Measurements from ENCODE around the gene SS18.

The SS18 gene

DNA sequence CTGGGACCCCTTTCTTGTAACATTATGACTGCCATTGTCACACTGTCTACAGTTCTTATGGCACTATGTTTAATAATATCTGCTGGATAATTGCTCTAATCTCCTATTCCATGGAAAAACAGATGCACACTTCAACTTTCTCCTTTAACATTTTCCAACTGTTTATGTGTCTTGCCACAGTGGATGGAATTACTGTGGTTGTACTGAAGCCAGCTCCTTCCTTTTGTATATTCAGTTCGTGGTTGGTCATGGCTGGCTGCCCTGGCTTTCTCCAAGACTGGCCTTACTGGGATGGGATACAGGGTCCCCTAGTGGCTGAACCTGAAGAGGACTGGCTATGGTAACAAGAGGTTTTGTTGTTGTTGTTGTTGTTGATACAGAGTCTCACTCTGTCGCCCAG, 113.9 kb downstream of the SS18 start:
- TF ChIP-seq, protein P1, sequence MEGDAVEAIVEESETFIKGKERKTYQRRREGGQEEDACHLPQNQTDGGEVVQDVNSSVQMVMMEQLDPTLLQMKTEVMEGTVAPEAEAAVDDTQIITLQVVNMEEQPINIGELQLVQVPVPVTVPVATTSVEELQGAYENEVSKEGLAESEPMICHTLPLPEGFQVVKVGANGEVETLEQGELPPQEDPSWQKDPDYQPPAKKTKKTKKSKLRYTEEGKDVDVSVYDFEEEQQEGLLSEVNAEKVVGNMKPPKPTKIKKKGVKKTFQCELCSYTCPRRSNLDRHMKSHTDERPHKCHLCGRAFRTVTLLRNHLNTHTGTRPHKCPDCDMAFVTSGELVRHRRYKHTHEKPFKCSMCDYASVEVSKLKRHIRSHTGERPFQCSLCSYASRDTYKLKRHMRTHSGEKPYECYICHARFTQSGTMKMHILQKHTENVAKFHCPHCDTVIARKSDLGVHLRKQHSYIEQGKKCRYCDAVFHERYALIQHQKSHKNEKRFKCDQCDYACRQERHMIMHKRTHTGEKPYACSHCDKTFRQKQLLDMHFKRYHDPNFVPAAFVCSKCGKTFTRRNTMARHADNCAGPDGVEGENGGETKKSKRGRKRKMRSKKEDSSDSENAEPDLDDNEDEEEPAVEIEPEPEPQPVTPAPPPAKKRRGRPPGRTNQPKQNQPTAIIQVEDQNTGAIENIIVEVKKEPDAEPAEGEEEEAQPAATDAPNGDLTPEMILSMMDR (IDR thresholded peaks at IDR 0.05; ENCODE audit: insufficient read depth, low read depth, low read length, missing control alignments) = no peak
- DNase-seq (ENCODE audit: low read depth) = no peak
- no peak overlapping the region for H3K4me3 ChIP-seq (ENCODE audit: low read length)

DNA sequence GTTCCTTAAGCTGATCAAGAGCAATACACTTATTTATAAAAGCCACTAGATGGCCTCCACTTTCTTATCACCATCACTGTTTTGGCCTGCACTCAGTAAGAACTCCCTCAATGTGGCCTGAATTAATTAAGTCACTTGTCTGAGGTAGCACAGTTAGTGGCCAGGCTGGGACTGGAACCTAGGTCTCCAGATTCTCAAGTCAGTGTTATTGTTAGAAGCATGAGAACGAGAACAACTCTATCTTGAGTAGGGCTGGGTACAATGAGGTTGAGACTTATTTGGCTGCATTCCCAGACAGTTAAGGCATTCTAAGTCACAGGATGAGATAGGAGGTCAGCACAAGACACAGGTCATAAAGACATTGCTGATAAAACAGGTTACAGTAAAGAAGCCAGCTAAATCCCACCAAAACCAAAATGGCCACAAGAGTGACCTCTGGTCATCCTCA, 115.8 kb downstream of the SS18 start:
- no peak for DNase-seq (ENCODE audit: low read depth)
- H3K4me3 ChIP-seq (ENCODE audit: low read length) = no peak overlapping the region
- TF ChIP-seq, protein P1 (IDR thresholded peaks at IDR 0.05; ENCODE audit: insufficient read depth, low read depth, low read length, missing control alignments) = no peak
